Calu3 (cell line): Measurements from ENCODE around the gene ANKRD28. TPM values are rescaled to one million over a fixed set of nuclear protein-coding genes. Genes with fewer than 3 reads are reported as not detected.
A peak's percentile ranks its signal among the peaks of the same experiment; 100 is the strongest.

Source experiments
- BruUV-seq: library from RNA; stranded (reverse); fragments of 400-500 nt; replicated peaks from 2 replicates; lab custom pipeline; 2021; lab: Mats Ljungman, UMichigan
- CTCF ChIA-PET: fragments of 300-600 bp; sonication (Branson Sonifier 250); formaldehyde crosslinking; loops from one replicate; lab custom pipeline; 2022; ENCODE audit warnings: antibody characterized with exemption; lab: Charles Lee
- DNase-seq: peaks from one replicate; pipeline ENCODE4 v3.0.0; 2022
- H3K27ac Mint-ChIP-seq: one replicate; pipeline ENCODE4 v1.8.0; 2022; ENCODE audit warnings: mixed read lengths; ENCODE audit not compliant: unreplicated experiment
- H3K27me3 Mint-ChIP-seq: one replicate; pipeline ENCODE4 v1.8.0; 2022; ENCODE audit warnings: mixed read lengths; ENCODE audit not compliant: unreplicated experiment
- H3K36me3 Mint-ChIP-seq: one replicate; pipeline ENCODE4 v1.8.0; 2022; ENCODE audit warnings: mild to moderate bottlenecking, moderate library complexity, mixed read lengths; ENCODE audit not compliant: insufficient read depth, unreplicated experiment
- H3K4me1 Mint-ChIP-seq: one replicate; pipeline ENCODE4 v1.8.0; 2022; ENCODE audit warnings: mild to moderate bottlenecking, low read depth, mixed read lengths; ENCODE audit not compliant: unreplicated experiment
- H3K4me3 Mint-ChIP-seq: one replicate; pipeline ENCODE4 v1.8.0; 2022; ENCODE audit warnings: mild to moderate bottlenecking, low read depth, moderate library complexity, mixed read lengths; ENCODE audit not compliant: unreplicated experiment
- H3K9me3 Mint-ChIP-seq: one replicate; pipeline ENCODE4 v1.8.0; 2022; ENCODE audit warnings: low read depth, mixed read lengths; ENCODE audit not compliant: unreplicated experiment
- CTCF ChIP-seq: fragments of 200-600 bp; IDR thresholded peaks from one replicate; pipeline ENCODE4 v1.8.0; 2022; ENCODE audit warnings: antibody characterized with exemption; ENCODE audit not compliant: unreplicated experiment
- intact Hi-C: fragments of 100-400 bp; cut with micrococcal nuclease; formaldehyde crosslinking; loops from one replicate; pipeline ENCODE4 v1.10.0; 2022; ENCODE audit not compliant: unreplicated experiment
- total RNA-seq: library from RNA; stranded (reverse); gene quantifications from 2 replicates; pipeline ENCODE4 v1.2.3, GENCODE V29; 2022

The ANKRD28 gene
- total RNA-seq, 1 experiment from 2014 or later, result 57.7 TPM

DNA sequence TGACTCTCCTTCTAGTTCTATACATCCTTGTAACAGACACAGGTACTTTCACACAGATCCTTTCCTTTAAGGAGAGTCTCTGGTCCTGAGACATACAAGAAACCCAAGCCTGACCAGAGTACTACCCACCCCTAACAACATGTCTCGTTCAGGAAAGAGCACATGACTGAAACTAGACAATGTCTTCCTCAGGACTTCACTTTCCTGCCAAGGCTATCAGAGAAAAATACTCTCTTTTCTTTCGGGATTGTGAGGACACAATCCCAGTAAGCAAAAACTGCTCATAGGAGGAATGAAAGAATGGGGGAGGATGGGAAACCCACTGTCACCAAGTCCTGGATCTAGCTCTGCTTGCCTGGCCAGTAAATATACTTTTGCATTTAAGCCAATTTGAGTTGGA lies 11.5 kb upstream of the ANKRD28 start:
- BruUV-seq, result no TSS peak
- H3K9me3 Mint-ChIP-seq, result no peaks in the 10 kb centered on the region
- CTCF ChIA-PET, result no interaction called here
- no peaks in the 10 kb centered on the region for H3K27me3 Mint-ChIP-seq
- DNase-seq, result no peak
- H3K27ac Mint-ChIP-seq, result no peak overlapping the region
- no peaks in the 10 kb centered on the region for H3K36me3 Mint-ChIP-seq
- no peak for TF ChIP-seq CTCF
- H3K4me3 Mint-ChIP-seq, result no peak overlapping the region
- peaks cover 38% of the 10 kb centered on the region for H3K4me1 Mint-ChIP-seq
- intact Hi-C loops, result no loop called here

- Mint-ChIP-seq H3K27me3 (no peaks in the 10 kb centered on the region), H3K36me3 (no peaks in the 10 kb centered on the region), H3K9me3 (no peaks in the 10 kb centered on the region), H3K27ac (no peak overlapping the region), H3K4me1 (peaks cover 44% of the 10 kb centered on the region), H3K4me3 (no peak overlapping the region)
- CTCF ChIA-PET, result interaction anchor here (0.6 kb wide), 1 partner anchor 23 kb away, joined by 4 read pairs; no protein-coding TSS in a partner anchor
- no peak for TF ChIP-seq CTCF
- no peak for DNase-seq
- no TSS peak for BruUV-seq
- intact Hi-C loops, result no loop called here
These were observed 11.0 kb upstream of the ANKRD28 start for GRCh38 chr3:15808679-15809310.

- Mint-ChIP-seq H3K27ac (no peak overlapping the region), H3K4me1 (peaks cover 47% of the 10 kb centered on the region), H3K9me3 (no peaks in the 10 kb centered on the region), H3K27me3 (no peaks in the 10 kb centered on the region), H3K4me3 (no peak overlapping the region), H3K36me3 (no peaks in the 10 kb centered on the region)
- TF ChIP-seq CTCF, result no peak
- CTCF ChIA-PET, result interaction anchor here (1.2 kb wide), 1 partner anchor 9 kb away, joined by 5 read pairs; the partner anchor contains the start of gene ANKRD28
- no peak for DNase-seq
- BruUV-seq, result no TSS peak
- intact Hi-C loops, result no loop called here
These were observed 8.0 kb upstream of the ANKRD28 start for GRCh38 chr3:15805756-15806266.

DNA sequence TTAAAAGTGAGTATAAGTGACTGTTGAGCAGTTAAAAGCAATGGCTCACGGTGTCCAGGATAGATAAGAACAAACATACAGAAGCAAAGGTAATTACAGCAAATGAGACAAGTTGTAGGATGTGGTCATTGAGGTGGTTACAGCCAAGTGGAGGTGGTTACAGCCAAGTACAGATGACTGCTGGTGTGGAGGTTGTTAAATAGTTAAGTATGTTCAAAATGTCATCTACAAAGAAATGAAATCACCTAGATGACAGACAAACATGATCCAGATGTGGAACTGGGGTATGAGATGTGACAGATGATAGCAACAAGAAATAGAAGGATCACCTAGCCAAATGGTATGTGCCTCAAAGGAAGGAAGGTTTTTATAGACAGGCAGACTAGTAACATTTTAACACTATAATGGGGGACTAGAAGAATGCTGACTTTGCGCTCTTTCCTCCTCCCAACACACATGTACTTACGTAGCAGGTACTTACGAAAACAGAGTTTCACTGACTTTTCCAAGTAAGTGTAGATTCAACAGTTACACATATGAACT lies 6.8 kb upstream of the ANKRD28 start:
- DNase-seq, result no peak
- CTCF ChIA-PET, result no interaction called here
- H3K4me1 Mint-ChIP-seq, result peaks cover 56% of the 10 kb centered on the region

More for the DNA sequence above, 6.8 kb upstream of the ANKRD28 start:
- Mint-ChIP-seq H3K27me3 (no peaks in the 10 kb centered on the region), H3K36me3 (no peaks in the 10 kb centered on the region), H3K27ac (peak overlapping the region; percentile 41), H3K9me3 (no peaks in the 10 kb centered on the region), H3K4me3 (no peak overlapping the region)
- no TSS peak for BruUV-seq
- intact Hi-C loops, result no loop called here
- no peak for TF ChIP-seq CTCF
